PC-9 (cell line): ENCODE results near the gene LZTS3. TPM values are rescaled to one million over a fixed set of nuclear protein-coding genes. Genes with fewer than 3 reads are reported as not detected.
A peak's percentile ranks its signal among the peaks of the same experiment; 100 is the strongest.

Source experiments
- BruUV-seq: library from RNA; stranded (reverse); fragments of 400-500 nt; replicated peaks from 2 replicates; lab custom pipeline; 2021; lab: Mats Ljungman, UMichigan
- CTCF ChIA-PET: fragments of 300-600 bp; sonication (Branson Sonifier 250); formaldehyde crosslinking; loops from one replicate; lab custom pipeline; 2022; ENCODE audit warnings: antibody characterized with exemption; lab: Charles Lee
- POLR2A ChIA-PET: fragments of 300-600 bp; sonication (Branson Sonifier 250); formaldehyde crosslinking; loops from one replicate; lab custom pipeline; 2022; ENCODE audit warnings: antibody characterized with exemption; ENCODE audit not compliant: unreplicated experiment; lab: Charles Lee
- DNase-seq, 2 experiments: peaks; one replicate each; pipeline versions ENCODE4 v3.0.0 to v3.0.0-alpha.2; 2015 to 2022; ENCODE audit warnings: mixed read lengths in 1 of 2
- H2AFZ ChIP-seq: fragments of 200-600 bp; sonication (generic); 2 replicates; pipeline ENCODE4 v1.8.1; 2017; ENCODE audit warnings: antibody characterized with exemption
- H3F3A ChIP-seq: fragments of 200-600 bp; sonication (generic); 2 replicates; pipeline ENCODE4 v1.8.1; 2017; ENCODE audit warnings: antibody characterized with exemption, mild to moderate bottlenecking, low read depth; ENCODE audit not compliant: insufficient read depth
- H3K27ac ChIP-seq: fragments of 200-600 bp; sonication (generic); 2 replicates; pipeline ENCODE4 v1.6.1; 2016; ENCODE audit warnings: mixed run types
- H3K27me3 ChIP-seq: fragments of 200-600 bp; sonication (generic); 2 replicates; pipeline ENCODE4 v1.6.1; 2016; ENCODE audit warnings: low read depth, mixed run types; ENCODE audit not compliant: insufficient read depth
- H3K36me3 ChIP-seq: fragments of 200-600 bp; sonication (generic); 2 replicates; pipeline ENCODE4 v1.6.1; 2016; ENCODE audit warnings: low read depth, mixed run types
- H3K4me1 ChIP-seq: fragments of 200-600 bp; sonication (generic); replicated peaks from 2 replicates; pipeline ENCODE4 v1.6.1; 2016; ENCODE audit warnings: mixed run types; ENCODE audit not compliant: insufficient read depth
- H3K4me2 ChIP-seq: fragments of 200-600 bp; sonication (generic); 2 replicates; pipeline ENCODE4 v1.6.1; 2017; ENCODE audit warnings: mixed run types
- H3K4me3 ChIP-seq: fragments of 200-600 bp; sonication (generic); 2 replicates; pipeline ENCODE4 v1.6.1; 2016; ENCODE audit warnings: mixed run types
- H3K79me2 ChIP-seq: fragments of 200-600 bp; sonication (generic); 2 replicates; pipeline ENCODE4 v1.6.1; 2017; ENCODE audit warnings: low read depth, mixed run types
- H3K9me2 ChIP-seq: fragments of 200-600 bp; sonication (generic); 2 replicates; pipeline ENCODE4 v1.8.1; 2017; ENCODE audit warnings: mild to moderate bottlenecking; ENCODE audit not compliant: insufficient read depth
- H3K9me3 ChIP-seq: fragments of 200-600 bp; sonication (generic); 2 replicates; pipeline ENCODE4 v1.8.1; 2016; ENCODE audit warnings: low read depth; ENCODE audit not compliant: insufficient read depth
- H4K20me1 ChIP-seq: fragments of 200-600 bp; sonication (generic); 2 replicates; pipeline ENCODE4 v1.8.1; 2017; ENCODE audit not compliant: insufficient read depth
- CTCF ChIP-seq: fragments of 200-600 bp; sonication (generic); conservative IDR thresholded peaks from 2 replicates; pipeline ENCODE4 v1.6.1; 2017; ENCODE audit warnings: mixed run types, antibody characterized with exemption, mild to moderate bottlenecking, moderate library complexity
- EZH2 ChIP-seq: fragments of 200-600 bp; sonication (generic); IDR thresholded peaks from 2 replicates; pipeline ENCODE4 v1.8.0; 2017; ENCODE audit warnings: antibody characterized with exemption, low read depth
- intact Hi-C: fragments of 100-400 bp; cut with micrococcal nuclease; formaldehyde crosslinking; loops from one replicate; pipeline ENCODE4 v1.10.0; 2022; ENCODE audit not compliant: unreplicated experiment
- total RNA-seq: library from RNA; stranded (reverse); gene quantifications from 2 replicates; pipeline ENCODE4 v1.2.3, GENCODE V29; 2021

Gene LZTS3
- total RNA-seq, 1 experiment from 2014 or later: 10.4 TPM

GRCh38 chr20:3168079-3168828 lies 5.1 kb downstream of the LZTS3 start:
- no peaks in the 10 kb centered on the region for H3K4me1 ChIP-seq
- POLR2A ChIA-PET: no interaction called here
- peak in 1 of 2 experiments; percentile 56 for DNase-seq
- no peaks in the 10 kb centered on the region for H3K27me3 ChIP-seq
- no peaks in the 10 kb centered on the region for H3K9me2 ChIP-seq
- no peaks in the 10 kb centered on the region for H3K9me3 ChIP-seq
- no peak overlapping the region for H3K4me3 ChIP-seq
- peak overlapping the region; percentile 40; the same call in 1 of the 2 replicates for H3K4me2 ChIP-seq
- no peaks in the 10 kb centered on the region for H3K79me2 ChIP-seq
- no TSS peak for BruUV-seq
- no peak for TF ChIP-seq EZH2
- TF ChIP-seq CTCF: no peak
- no peaks in the 10 kb centered on the region for H3K36me3 ChIP-seq
- CTCF ChIA-PET: interaction anchor here (0.6 kb wide), 1 partner anchor 50 kb away, joined by 3 read pairs; no protein-coding TSS in a partner anchor
- peaks cover 3% of the 10 kb centered on the region for H3F3A ChIP-seq
- intact Hi-C loops: no loop called here
- no peaks in the 10 kb centered on the region for H4K20me1 ChIP-seq
- no peak overlapping the region for H3K27ac ChIP-seq
- no peak overlapping the region for H2AFZ ChIP-seq

GRCh38 chr20:3167738-3168078 lies 5.6 kb downstream of the LZTS3 start:
- no peaks in the 10 kb centered on the region for H3K27me3 ChIP-seq
- H4K20me1 ChIP-seq: no peaks in the 10 kb centered on the region
- ChIA-PET CTCF (interaction anchor here (0.5 to 0.6 kb wide), 2 partner anchors 51 to 150 kb away, joined by 3 read pairs; no protein-coding TSS in a partner anchor), POLR2A (interaction anchor here (0.7 kb wide), 1 partner anchor 160 kb away, joined by 3 read pairs; no protein-coding TSS in a partner anchor)
- BruUV-seq: no TSS peak
- no peaks in the 10 kb centered on the region for H3K79me2 ChIP-seq
- DNase-seq: no peak
- no peak overlapping the region for H2AFZ ChIP-seq
- no peaks in the 10 kb centered on the region for H3K9me3 ChIP-seq
- H3F3A ChIP-seq: peaks cover 3% of the 10 kb centered on the region
- no peak overlapping the region for H3K4me2 ChIP-seq
- intact Hi-C loops: no loop called here
- no peaks in the 10 kb centered on the region for H3K36me3 ChIP-seq
- no peaks in the 10 kb centered on the region for H3K9me2 ChIP-seq
- no peak overlapping the region for H3K27ac ChIP-seq
- no peaks in the 10 kb centered on the region for H3K4me1 ChIP-seq
- no peak overlapping the region for H3K4me3 ChIP-seq
- TF ChIP-seq CTCF: no peak
- TF ChIP-seq EZH2: no peak

- BruUV-seq: no TSS peak
- H3K27ac ChIP-seq: no peak overlapping the region
- intact Hi-C loops: no loop called here
- ChIA-PET CTCF (interaction anchor here (0.5 kb wide), 1 partner anchor 151 kb away, joined by 3 read pairs; no protein-coding TSS in a partner anchor), POLR2A (interaction anchor here (0.7 kb wide), 1 partner anchor 159 kb away, joined by 3 read pairs; no protein-coding TSS in a partner anchor)
- DNase-seq: no peak
- no peak for TF ChIP-seq CTCF
- TF ChIP-seq EZH2: no peak
- no peaks in the 10 kb centered on the region for H3K9me2 ChIP-seq
- no peak overlapping the region for H3K4me2 ChIP-seq
- H3F3A ChIP-seq: no peaks in the 10 kb centered on the region; the same call in 1 of the 2 replicates
- no peaks in the 10 kb centered on the region for H3K79me2 ChIP-seq
- no peak overlapping the region for H3K4me3 ChIP-seq
- H3K27me3 ChIP-seq: no peaks in the 10 kb centered on the region
- no peaks in the 10 kb centered on the region for H3K9me3 ChIP-seq
- no peaks in the 10 kb centered on the region for H3K36me3 ChIP-seq
- no peaks in the 10 kb centered on the region for H3K4me1 ChIP-seq
- H4K20me1 ChIP-seq: no peaks in the 10 kb centered on the region
- H2AFZ ChIP-seq: no peak overlapping the region
Measured at GRCh38 chr20:3166913-3167342, 6.4 kb downstream of the LZTS3 start.
